H1 (cell line): Measurements from ENCODE around the gene RSRC2. TPM values are rescaled to one million over a fixed set of nuclear protein-coding genes. Genes with fewer than 3 reads are reported as not detected.

Source experiments
- CTCF ChIA-PET: fragments of 300-600 bp; sonication (Branson Sonifier 250); formaldehyde crosslinking; loops from one replicate; lab custom pipeline; 2021; ENCODE audit not compliant: partially characterized antibody; lab: Charles Lee
- POLR2A ChIA-PET: fragments of 300-600 bp; sonication (Branson Sonifier 250); formaldehyde crosslinking; loops from one replicate; lab custom pipeline; 2021; ENCODE audit warnings: inconsistent platforms; ENCODE audit not compliant: partially characterized antibody; lab: Charles Lee
- DNase-seq, 2 experiments: peaks; one replicate each; pipeline versions ENCODE4 v3.0.0 to v3.0.0-alpha.2; 2010 to 2022; ENCODE audit warnings: low spot score in 2 of 2, low read depth in 1 of 2, mixed read lengths in 1 of 2
- FAIRE-seq: peaks from 2 replicates; lab custom pipeline; 2011; peaks lifted over from hg19 to GRCh38; lab: Jason Lieb, UNC
- H2AFZ ChIP-seq: 2 replicates; pipeline ENCODE4 v1.8.1; 2012; ENCODE audit warnings: low read length, inconsistent platforms
- H2AK5ac ChIP-seq: 2 replicates; pipeline ENCODE4 v1.6.1; 2013; ENCODE audit warnings: low read depth, low read length
- H2BK120ac ChIP-seq: replicated peaks from 2 replicates; pipeline ENCODE3; 2013; ENCODE audit warnings: low read depth, low read length, inconsistent platforms
- H2BK12ac ChIP-seq: 2 replicates; pipeline ENCODE4 v1.6.1; 2013; ENCODE audit warnings: low read depth, low read length
- H2BK15ac ChIP-seq: 2 replicates; pipeline ENCODE4 v1.6.1; 2013; ENCODE audit warnings: low read length
- H2BK20ac ChIP-seq: 2 replicates; pipeline ENCODE4 v1.6.1; 2013; ENCODE audit warnings: low read length
- H2BK5ac ChIP-seq: 2 replicates; pipeline ENCODE4 v1.6.1; 2013; ENCODE audit warnings: low read depth, low read length
- H3K14ac ChIP-seq: 2 replicates; pipeline ENCODE4 v1.6.1; 2013; ENCODE audit warnings: inconsistent platforms; ENCODE audit not compliant: insufficient read length
- H3K18ac ChIP-seq: 2 replicates; pipeline ENCODE4 v1.6.1; 2013; ENCODE audit warnings: low read length; ENCODE audit errors: extremely low read depth
- H3K23ac ChIP-seq: 2 replicates; pipeline ENCODE4 v1.6.1; 2013; ENCODE audit warnings: inconsistent platforms; ENCODE audit not compliant: insufficient read length
- H3K23me2 ChIP-seq: 2 replicates; pipeline ENCODE4 v1.6.1; 2013; ENCODE audit warnings: low read depth, low read length
- H3K27ac ChIP-seq: 2 replicates; pipeline ENCODE4 v1.6.1; 2011; ENCODE audit warnings: low read depth, low read length, inconsistent platforms
- H3K27me3 ChIP-seq, 4 experiments: replicated peaks in 1 of 4; 1 replicate in 1 of 4; 2 replicates in 3 of 4; pipeline versions ENCODE4 v1.6.1 to v1.8.1; 2011 to 2013; ENCODE audit warnings: low read length in 3 of 4, mild to moderate bottlenecking in 3 of 4, inconsistent platforms in 2 of 4, mixed read lengths in 2 of 4, moderate library complexity in 1 of 4; ENCODE audit not compliant: control insufficient read depth in 3 of 4, insufficient read depth in 3 of 4; ENCODE audit errors: extremely low read depth in 1 of 4
- H3K36me3 ChIP-seq, 4 experiments: 2 replicates each; pipeline versions ENCODE4 v1.6.1 to v1.8.1; 2011 to 2013; ENCODE audit warnings: mild to moderate bottlenecking in 4 of 4, low read length in 3 of 4, moderate library complexity in 2 of 4, control low read depth in 1 of 4, inconsistent platforms in 1 of 4; ENCODE audit not compliant: insufficient read depth in 4 of 4, control insufficient read depth in 2 of 4
- H3K4ac ChIP-seq: replicated peaks from 2 replicates; pipeline ENCODE3; 2013; ENCODE audit warnings: low read length, low read depth, mixed read lengths, inconsistent platforms; ENCODE audit not compliant: insufficient read length
- H3K4me1 ChIP-seq, 4 experiments: replicated peaks in 1 of 4; 1 replicate in 1 of 4; 2 replicates in 3 of 4; pipeline versions ENCODE4 v1.6.1 to v1.8.1; 2011 to 2013; ENCODE audit warnings: low read length in 3 of 4, inconsistent platforms in 2 of 4, mixed read lengths in 1 of 4; ENCODE audit not compliant: insufficient read depth in 4 of 4, control insufficient read depth in 3 of 4
- H3K4me2 ChIP-seq, 2 experiments: 2 replicates each; pipeline versions ENCODE4 v1.6.1 to v1.8.1; 2011 to 2013; ENCODE audit warnings: low read depth in 2 of 2, low read length in 2 of 2, control low read depth in 1 of 2, inconsistent platforms in 1 of 2, mild to moderate bottlenecking in 1 of 2; ENCODE audit not compliant: insufficient read depth in 1 of 2
- H3K4me3 ChIP-seq, 4 experiments: fragments of 200-600, 300-600 bp in 1 of 4; sonication (generic), shearing (Covaris generic), sonication (Bioruptor Twin) in 1 of 4; 2 replicates each; pipeline versions ENCODE4 v1.5.1 to v1.8.1; 2011 to 2016; ENCODE audit warnings: low read length in 4 of 4, low read depth in 3 of 4, control low read depth in 2 of 4, inconsistent platforms in 2 of 4, mild to moderate bottlenecking in 2 of 4, mixed read lengths in 1 of 4, moderate library complexity in 1 of 4; ENCODE audit not compliant: insufficient read depth in 2 of 4; ENCODE audit errors: extremely low read depth in 1 of 4
- H3K56ac ChIP-seq: replicated peaks from 2 replicates; pipeline ENCODE3; 2013; ENCODE audit warnings: low read depth, mild to moderate bottlenecking, mixed read lengths, low read length, inconsistent platforms; ENCODE audit not compliant: insufficient read length
- H3K79me1 ChIP-seq: 2 replicates; pipeline ENCODE4 v1.6.1; 2013; ENCODE audit warnings: low read depth, low read length, control low read depth
- H3K79me2 ChIP-seq, 2 experiments: 2 replicates each; pipeline versions ENCODE4 v1.6.1 to v1.8.1; 2012 to 2013; ENCODE audit warnings: low read length in 2 of 2, mild to moderate bottlenecking in 2 of 2, inconsistent platforms in 1 of 2; ENCODE audit not compliant: insufficient read depth in 2 of 2, control insufficient read depth in 1 of 2
- H3K9ac ChIP-seq, 4 experiments: replicated peaks in 1 of 4; 1 replicate in 1 of 4; 2 replicates in 3 of 4; pipeline versions ENCODE4 v1.6.1 to v1.8.1; 2011 to 2013; ENCODE audit warnings: low read depth in 3 of 4, low read length in 3 of 4, control low read depth in 2 of 4, mild to moderate bottlenecking in 2 of 4, moderate library complexity in 2 of 4, inconsistent platforms in 1 of 4; ENCODE audit errors: extremely low read depth in 1 of 4
- H3K9me3 ChIP-seq, 2 experiments: 2 replicates each; pipeline versions ENCODE4 v1.6.1 to v1.8.1; 2012 to 2013; ENCODE audit warnings: mild to moderate bottlenecking in 2 of 2, moderate library complexity in 2 of 2, control low read depth in 1 of 2, inconsistent platforms in 1 of 2, low read depth in 1 of 2, low read length in 1 of 2, mixed read lengths in 1 of 2; ENCODE audit not compliant: insufficient read depth in 2 of 2
- H4K20me1 ChIP-seq, 2 experiments: replicated peaks in 1 of 2; 2 replicates each; pipeline versions ENCODE3 to v1.8.1; 2011 to 2013; ENCODE audit warnings: inconsistent platforms in 2 of 2, low read length in 2 of 2, mild to moderate bottlenecking in 1 of 2; ENCODE audit not compliant: insufficient read depth in 2 of 2, control insufficient read depth in 1 of 2
- H4K5ac ChIP-seq: 2 replicates; pipeline ENCODE4 v1.6.1; 2013; ENCODE audit warnings: low read length, low read depth, mixed read lengths, inconsistent platforms; ENCODE audit not compliant: insufficient read length
- H4K8ac ChIP-seq: 2 replicates; pipeline ENCODE4 v1.8.0; 2013; ENCODE audit warnings: mild to moderate bottlenecking, moderate library complexity, low read length, inconsistent platforms; ENCODE audit not compliant: insufficient read depth; ENCODE audit errors: extremely low read depth
- H4K91ac ChIP-seq: replicated peaks from 2 replicates; pipeline ENCODE3; 2013; ENCODE audit warnings: low read length, mixed read lengths, inconsistent platforms; ENCODE audit not compliant: insufficient read length
- BACH1 ChIP-seq: IDR thresholded peaks from 2 replicates; pipeline ENCODE4 v1.6.1; 2012; ENCODE audit warnings: low read length, improper control_type of control experiment
- BCL11A ChIP-seq, 2 experiments: IDR thresholded peaks; one replicate each; pipeline ENCODE4 v1.6.1; 2011; ENCODE audit warnings: low read depth in 2 of 2, low read length in 2 of 2, mild to moderate bottlenecking in 2 of 2
- BRCA1 ChIP-seq: IDR thresholded peaks from 2 replicates; pipeline ENCODE4 v1.6.1; 2012; ENCODE audit warnings: low read depth, low read length, improper control_type of control experiment
- CBX8 ChIP-seq: fragments of 300-800, 300-1000 bp; sonication (generic); IDR thresholded peaks from 2 replicates; pipeline ENCODE4 v1.7.1; 2016; ENCODE audit warnings: low read depth, low read length, borderline replicate concordance
- EZH2 ChIP-seq: fragments of 200-600 bp; sonication (generic); IDR thresholded peaks from 2 replicates; pipeline ENCODE4 v1.7.1; 2012; ENCODE audit warnings: low read depth, mild to moderate bottlenecking, moderate library complexity, low read length, inconsistent platforms; ENCODE audit not compliant: severe bottlenecking
- GABPA ChIP-seq: IDR thresholded peaks from 2 replicates; pipeline ENCODE4 v1.6.1; 2011; ENCODE audit warnings: mild to moderate bottlenecking, low read length, moderate library complexity, borderline replicate concordance; ENCODE audit not compliant: insufficient read depth
- HDAC6 ChIP-seq: IDR thresholded peaks from one replicate; pipeline ENCODE4 v1.7.1; 2012; ENCODE audit warnings: low read depth, mild to moderate bottlenecking, inconsistent platforms, low read length, moderate library complexity
- SIN3A ChIP-seq, 2 experiments: IDR thresholded peaks in 1 of 2; conservative IDR thresholded peaks in 1 of 2; 2 replicates each; pipeline ENCODE4 v1.6.1; 2011 to 2012; ENCODE audit warnings: low read length in 2 of 2, improper control_type of control experiment in 1 of 2, low read depth in 1 of 2, mild to moderate bottlenecking in 1 of 2
- SP4 ChIP-seq: IDR thresholded peaks from 2 replicates; pipeline ENCODE4 v1.6.1; 2012; ENCODE audit warnings: low read length, inconsistent platforms
- SUZ12 ChIP-seq: fragments of 200-600 bp; sonication (generic); IDR thresholded peaks from 2 replicates; pipeline ENCODE4 v1.6.1; 2012; ENCODE audit warnings: mild to moderate bottlenecking, inconsistent platforms, low read length, moderate library complexity, mixed read lengths
- USF2 ChIP-seq: IDR thresholded peaks from 2 replicates; pipeline ENCODE4 v1.6.1; 2011; ENCODE audit warnings: low read length, improper control_type of control experiment
- WGBS, 2 experiments: shearing (Covaris generic) in 1 of 2; methylation state at CpG; one replicate each; pipeline versions ENCODE4 v1.1.6 to v1.1.7; 2013 to 2015; ENCODE audit warnings: low lambda C conversion rate in 2 of 2, mixed read lengths in 2 of 2, inconsistent platforms in 1 of 2, low coverage in 1 of 2, missing lambda C conversion rate in 1 of 2; ENCODE audit not compliant: insufficient replicate concordance in 2 of 2, insufficient coverage in 1 of 2, insufficient read length in 1 of 2; ENCODE audit errors: extremely low coverage in 1 of 2, missing lambda C conversion rate in 1 of 2; 5-methylcytosine and 5-hydroxymethylcytosine counted together
- polyA plus RNA-seq, 7 experiments: library from polyadenylated mRNA; depleted of rRNA in 3 of 7; stranded (reverse) in 5 of 7; unstranded in 2 of 7; fragments of >200 nt in 5 of 7; fragments of 200-250 nt in 2 of 7; gene quantifications; 1 replicate in 5 of 7; 2 replicates in 1 of 7; 4 replicates in 1 of 7; pipeline versions ENCODE4 v1.2.1 to v1.2.3, GENCODE V29; 2011 to 2013; ENCODE audit warnings: missing spikeins in 2 of 7, mixed read lengths in 2 of 7
- total RNA-seq: library from RNA; stranded (reverse); fragmentation: NEBNext Ultra II Directional; extraction: Animal tissue kit (Norgen Biotek cat#: 25700); gene quantifications from 2 replicates; pipeline ENCODE4 v1.2.1, GENCODE V29; 2021

RSRC2 gene
- total and polyA plus RNA-seq, 2 of the 8 experiments (the other 6 are each of a cell fraction or from before 2014, with no cell fraction given): 15.9 to 71.4 TPM

- Histone ChIP-seq H3K36me3 (peaks cover 47 to 97% (median 73%) of the 10 kb centered on the region in 4 experiments), H3K23me2 (no peaks in the 10 kb centered on the region; the same call in 1 of the 2 replicates), H3K4me2 (no peak overlapping the region), H2BK120ac (no peak overlapping the region), H3K9ac (no peak overlapping the region), H3K23ac (no peak overlapping the region), H3K18ac (no peak overlapping the region), H2AK5ac (no peak overlapping the region), H4K20me1 (peaks cover 4 to 18% of the 10 kb centered on the region in 2 experiments), H3K27ac (no peak overlapping the region), H2BK20ac (no peak overlapping the region), H2AFZ (no peak overlapping the region), H3K4ac (no peak overlapping the region), H3K56ac (no peak overlapping the region), H3K9me3 (no peaks in the 10 kb centered on the region), H2BK5ac (no peak overlapping the region), H3K4me1 (no peaks in the 10 kb centered on the region; a peak in 4 of 7 replicates), H2BK12ac (no peak overlapping the region), H3K4me3 (no peak overlapping the region), H3K27me3 (no peaks in the 10 kb centered on the region), H3K14ac (no peak overlapping the region), H4K8ac (no peak overlapping the region), H4K91ac (no peak overlapping the region), H2BK15ac (no peak overlapping the region), H3K79me2 (peaks cover 26 to 89% of the 10 kb centered on the region in 2 experiments), H3K79me1 (no peaks in the 10 kb centered on the region; the same call in 1 of the 2 replicates), H4K5ac (no peak overlapping the region)
- 86% methylated on average over 1 of the region's 1 CpG; no CpG with 5 or more reads in 1 of the 2 experiments for WGBS, 2 experiments
- POLR2A ChIA-PET: interaction anchor here (1.1 to 49.0 kb wide), 4 partner anchors 7 to 76 kb away, joined by 3 to 1221 read pairs (median 612); partner anchors contain the start of genes KNTC1, RSRC2 and ZCCHC8
- TF ChIP-seq USF2: no peak
- TF ChIP-seq HDAC6: no peak
- no peak for TF ChIP-seq EZH2
- TF ChIP-seq BACH1: no peak
- no peak for TF ChIP-seq BRCA1
- TF ChIP-seq SP4: no peak
- no peak for TF ChIP-seq GABPA
- no peak for TF ChIP-seq BCL11A (IDR thresholded peaks at IDR 0.05; ENCODE audit: low read depth in 2 of 2, low read length in 2 of 2)
- no peak for TF ChIP-seq SIN3A (conservative IDR thresholded peaks at IDR 0.05 in 1 of 2, IDR thresholded peaks at IDR 0.05 in 1 of 2; ENCODE audit: low read depth in 1 of 2, low read length in 2 of 2)
- no peak for TF ChIP-seq CBX8
- no peak for TF ChIP-seq SUZ12
- no peak for FAIRE-seq
- DNase-seq: no peak
- CTCF ChIA-PET: interaction anchor here (1.0 to 1.7 kb wide), 4 partner anchors 8 to 50 kb away, joined by 3 to 5 read pairs (median 4); partner anchors contain the start of gene ZCCHC8
These were observed 7.3 kb downstream of the RSRC2 start for GRCh38 chr12:122519418-122519817.
